Ureter (tissue), 1 donor: ENCODE data around the gene CDH4. TPM values are rescaled to one million over a fixed set of nuclear protein-coding genes. Genes with fewer than 3 reads are reported as not detected.

Experiments used
- DNase-seq: peaks from one replicate; pipeline ENCODE4 v3.0.0-alpha.2; 2020; ENCODE audit warnings: low spot score
- total RNA-seq: library from RNA; stranded (reverse); gene quantifications from one replicate; pipeline ENCODE4 v1.2.4, GENCODE V29; 2023
- donor health status: DM: yes; HTN: yes; CAD: no.

CDH4 gene
- total RNA-seq, 1 donor from 2014 or later: 0.26 TPM

GRCh38 chr20:61650912-61651733 is 399.1 kb downstream of the CDH4 start:
- no peak for DNase-seq

- DNase-seq: no peak
These were observed 400.1 kb downstream of the CDH4 start for GRCh38 chr20:61652146-61652545.

- no peak for DNase-seq
These were observed 402.7 kb downstream of the CDH4 start for GRCh38 chr20:61654726-61655125.

GRCh38 chr20:61655591-61655990 is 403.5 kb downstream of the CDH4 start:
- no peak for DNase-seq

GRCh38 chr20:61656198-61656597 is 404.1 kb downstream of the CDH4 start:
- no peak for DNase-seq

GRCh38 chr20:61657721-61658377 is 405.8 kb downstream of the CDH4 start:
- DNase-seq: no peak

GRCh38 chr20:61658563-61658962 is 406.5 kb downstream of the CDH4 start:
- no peak for DNase-seq

GRCh38 chr20:61659246-61659993 is 407.4 kb downstream of the CDH4 start:
- DNase-seq: no peak

GRCh38 chr20:61659994-61660346 is 407.9 kb downstream of the CDH4 start:
- no peak for DNase-seq

GRCh38 chr20:61660559-61660958 is 408.5 kb downstream of the CDH4 start:
- no peak for DNase-seq

- no peak for DNase-seq
These were observed 409.0 kb downstream of the CDH4 start for GRCh38 chr20:61661025-61661424.

GRCh38 chr20:61661583-61661982 is 409.5 kb downstream of the CDH4 start:
- DNase-seq: no peak

- DNase-seq: no peak
These were observed 410.3 kb downstream of the CDH4 start for GRCh38 chr20:61662226-61662967.

- DNase-seq: no peak
These were observed 410.9 kb downstream of the CDH4 start for GRCh38 chr20:61662968-61663331.

GRCh38 chr20:61663521-61664425 is 411.7 kb downstream of the CDH4 start:
- DNase-seq: no peak

- DNase-seq: no peak
These were observed 412.7 kb downstream of the CDH4 start for GRCh38 chr20:61664556-61665320.

- no peak for DNase-seq
These were observed 413.7 kb downstream of the CDH4 start for GRCh38 chr20:61665528-61666470.

GRCh38 chr20:61666471-61666832 is 414.4 kb downstream of the CDH4 start:
- DNase-seq: no peak
